ENCODE measurements around the gene SOCS7.

DNA sequence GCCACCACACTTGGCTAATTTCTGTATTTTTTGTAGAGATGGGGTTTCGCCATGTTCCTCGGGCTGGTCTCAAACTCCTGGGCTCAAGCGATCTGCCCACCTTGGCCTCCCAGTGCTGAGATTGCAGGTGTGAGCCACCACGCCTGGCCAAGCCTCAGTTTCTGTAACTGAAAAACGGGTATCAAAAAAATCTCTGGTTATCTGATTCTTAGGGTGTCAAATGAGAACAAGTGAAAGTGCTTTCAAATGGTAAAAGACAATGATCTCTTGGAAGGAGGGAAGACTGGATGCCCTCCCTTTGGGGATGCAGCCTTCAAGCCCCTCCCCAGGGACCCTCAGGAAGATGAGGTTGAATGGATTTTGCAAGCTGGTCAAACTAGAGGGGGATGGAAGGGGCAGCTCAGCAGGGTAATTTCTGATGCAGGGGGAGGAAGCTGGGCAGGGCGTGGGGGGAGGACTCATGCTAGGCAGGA lies 98.9 kb downstream of the SOCS7 start:
- TF ChIP-seq ZC3H10 (CRISPR knock-in tag; IDR thresholded peaks at IDR 0.05) (no peak), TOX (CRISPR knock-in tag; IDR thresholded peaks at IDR 0.05; ENCODE audit: borderline replicate concordance) (no peak), GLIS3 (CRISPR knock-in tag; IDR thresholded peaks at IDR 0.05) (no peak), RARB (CRISPR knock-in tag; IDR thresholded peaks at IDR 0.05) (no peak), PPARA (CRISPR knock-in tag; IDR thresholded peaks at IDR 0.05; ENCODE audit: borderline replicate concordance) (no peak), SNAI2 (CRISPR knock-in tag; IDR thresholded peaks at IDR 0.05) (no peak), ZFP30 (CRISPR knock-in tag; IDR thresholded peaks at IDR 0.05) (no peak)
- TF ChIP-seq, protein P1, sequence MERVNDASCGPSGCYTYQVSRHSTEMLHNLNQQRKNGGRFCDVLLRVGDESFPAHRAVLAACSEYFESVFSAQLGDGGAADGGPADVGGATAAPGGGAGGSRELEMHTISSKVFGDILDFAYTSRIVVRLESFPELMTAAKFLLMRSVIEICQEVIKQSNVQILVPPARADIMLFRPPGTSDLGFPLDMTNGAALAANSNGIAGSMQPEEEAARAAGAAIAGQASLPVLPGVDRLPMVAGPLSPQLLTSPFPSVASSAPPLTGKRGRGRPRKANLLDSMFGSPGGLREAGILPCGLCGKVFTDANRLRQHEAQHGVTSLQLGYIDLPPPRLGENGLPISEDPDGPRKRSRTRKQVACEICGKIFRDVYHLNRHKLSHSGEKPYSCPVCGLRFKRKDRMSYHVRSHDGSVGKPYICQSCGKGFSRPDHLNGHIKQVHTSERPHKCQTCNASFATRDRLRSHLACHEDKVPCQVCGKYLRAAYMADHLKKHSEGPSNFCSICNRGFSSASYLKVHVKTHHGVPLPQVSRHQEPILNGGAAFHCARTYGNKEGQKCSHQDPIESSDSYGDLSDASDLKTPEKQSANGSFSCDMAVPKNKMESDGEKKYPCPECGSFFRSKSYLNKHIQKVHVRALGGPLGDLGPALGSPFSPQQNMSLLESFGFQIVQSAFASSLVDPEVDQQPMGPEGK (CRISPR knock-in tag; IDR thresholded peaks at IDR 0.05; ENCODE audit: borderline replicate concordance), result no peak
- TF ChIP-seq, protein P2, sequence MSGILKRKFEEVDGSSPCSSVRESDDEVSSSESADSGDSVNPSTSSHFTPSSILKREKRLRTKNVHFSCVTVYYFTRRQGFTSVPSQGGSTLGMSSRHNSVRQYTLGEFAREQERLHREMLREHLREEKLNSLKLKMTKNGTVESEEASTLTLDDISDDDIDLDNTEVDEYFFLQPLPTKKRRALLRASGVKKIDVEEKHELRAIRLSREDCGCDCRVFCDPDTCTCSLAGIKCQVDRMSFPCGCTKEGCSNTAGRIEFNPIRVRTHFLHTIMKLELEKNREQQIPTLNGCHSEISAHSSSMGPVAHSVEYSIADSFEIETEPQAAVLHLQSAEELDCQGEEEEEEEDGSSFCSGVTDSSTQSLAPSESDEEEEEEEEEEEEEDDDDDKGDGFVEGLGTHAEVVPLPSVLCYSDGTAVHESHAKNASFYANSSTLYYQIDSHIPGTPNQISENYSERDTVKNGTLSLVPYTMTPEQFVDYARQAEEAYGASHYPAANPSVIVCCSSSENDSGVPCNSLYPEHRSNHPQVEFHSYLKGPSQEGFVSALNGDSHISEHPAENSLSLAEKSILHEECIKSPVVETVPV (CRISPR knock-in tag; IDR thresholded peaks at IDR 0.05), result no peak

Data from SK-N-SH treated with all-trans-retinoic acid at 6 μM for 48 hours (cell line).